Kidney (tissue), 14 donors: ENCODE data around the gene CLRN3. TPM values are rescaled to one million over a fixed set of nuclear protein-coding genes. Genes with fewer than 3 reads are reported as not detected.

ENCODE experiments used
- DNase-seq, 5 donors: peaks; one replicate each; pipeline ENCODE4 v3.0.0-alpha.2; 2013 to 2020
- FAIRE-seq: peaks from 2 replicates; lab custom pipeline; 2012; peaks lifted over from hg19 to GRCh38; lab: Jason Lieb, UNC
- H3K27ac ChIP-seq, 2 donors: one replicate each; pipeline ENCODE4 v1.7.0; 2013; ENCODE audit warnings: low read depth in 2 of 2, low read length in 2 of 2, inconsistent platforms in 1 of 2
- H3K27me3 ChIP-seq: one replicate; pipeline ENCODE4 v1.7.1; 2013; ENCODE audit warnings: low read length, inconsistent platforms; ENCODE audit not compliant: control insufficient read depth, insufficient read depth
- H3K36me3 ChIP-seq, 3 donors: one replicate each; pipeline versions ENCODE4 v1.7.0 to v1.7.1; 2013; ENCODE audit warnings: low read length in 3 of 3, control low read depth in 1 of 3, inconsistent platforms in 1 of 3; ENCODE audit not compliant: insufficient read depth in 3 of 3, control insufficient read depth in 2 of 3
- H3K4me1 ChIP-seq, 3 donors: one replicate each; pipeline versions ENCODE4 v1.7.0 to v1.7.1; 2013; ENCODE audit warnings: low read length in 3 of 3, inconsistent platforms in 1 of 3, low read depth in 1 of 3; ENCODE audit not compliant: control insufficient read depth in 2 of 3, insufficient read depth in 2 of 3
- H3K4me3 ChIP-seq, 3 donors: one replicate each; pipeline versions ENCODE4 v1.7.0 to v1.8.1; 2013; ENCODE audit warnings: low read length in 3 of 3, control low read depth in 1 of 3, inconsistent platforms in 1 of 3
- H3K9ac ChIP-seq, 3 donors: one replicate each; pipeline versions ENCODE4 v1.7.0 to v1.7.1; 2013; ENCODE audit warnings: low read length in 3 of 3, control low read depth in 1 of 3, inconsistent platforms in 1 of 3
- H3K9me3 ChIP-seq, 3 donors: one replicate each; pipeline versions ENCODE4 v1.7.0 to v1.7.1; 2013; ENCODE audit warnings: low read length in 3 of 3, control low read depth in 1 of 3, inconsistent platforms in 1 of 3; ENCODE audit not compliant: control insufficient read depth in 2 of 3, insufficient read depth in 1 of 3
- CTCF ChIP-seq: IDR thresholded peaks from 3 replicates; pipeline ENCODE4 v1.5.1; 2012; ENCODE audit warnings: mild to moderate bottlenecking, moderate library complexity, borderline replicate concordance; ENCODE audit not compliant: insufficient read depth; ENCODE audit errors: extremely low read depth
- intact Hi-C: fragments of 100-400 bp; cut with DNase I; formaldehyde crosslinking; loops from one replicate; pipeline ENCODE4 v1.11.1; 2022
- polyA plus RNA-seq: library from polyadenylated mRNA; stranded (reverse); fragments of 350-450 nt; fragmentation: Illumina TruSeq; extraction: RNeasy Lipid Tissue Mini Kit (QIAGEN cat#74804); gene quantifications from one replicate; pipeline ENCODE4 v1.2.3, GENCODE V29; 2014; ENCODE audit warnings: low read depth, low replicate concordance; ENCODE audit not compliant: insufficient read depth
- total RNA-seq: library from RNA; stranded (reverse); fragmentation: NEBNext Ultra II Directional; extraction: Animal tissue kit (Norgen Biotek cat#: 25700); gene quantifications from one replicate; pipeline ENCODE4 v1.2.1, GENCODE V29; 2021
- donor health status: control.
- donor health status: control.
- donor health status: control.
- donor health status: control.
- donor health status: control.
- donor health status: DM: yes; HTN: yes; CAD: no.
- donor health status: Normal renal cell carcinoma (clear cell type).

CLRN3 gene
- total and polyA plus RNA-seq, 2 donors from 2014 or later, result 9.4 to 42.1 TPM

GRCh38 chr10:127877116-127877515 lies 15.6 kb downstream of the CLRN3 start:
- H3K9ac ChIP-seq, result no peak overlapping the region
- no peak for FAIRE-seq
- intact Hi-C loops, result no loop called here
- H3K27me3 ChIP-seq, result no peaks in the 10 kb centered on the region
- H3K27ac ChIP-seq, result no peak overlapping the region
- DNase-seq, result no peak
- H3K9me3 ChIP-seq, result no peaks in the 10 kb centered on the region
- no peak for TF ChIP-seq CTCF
- peaks cover 0 to 11% (median 5%) of the 10 kb centered on the region in 3 donors for H3K4me1 ChIP-seq
- H3K4me3 ChIP-seq, result no peak overlapping the region
- H3K36me3 ChIP-seq, result peaks cover 0 to 3% (median 0%) of the 10 kb centered on the region in 3 donors

- no peak for DNase-seq
- intact Hi-C loops, result no loop called here
- Histone ChIP-seq H3K36me3 (no peaks in the 10 kb centered on the region), H3K9ac (no peak overlapping the region), H3K4me1 (peaks cover 0 to 6% (median 3%) of the 10 kb centered on the region in 3 donors), H3K27me3 (no peaks in the 10 kb centered on the region), H3K9me3 (no peaks in the 10 kb centered on the region), H3K4me3 (no peak overlapping the region), H3K27ac (no peak overlapping the region)
- no peak for FAIRE-seq
- no peak for TF ChIP-seq CTCF
Measured at GRCh38 chr10:127875916-127876315, 16.8 kb downstream of the CLRN3 start.

GRCh38 chr10:127875449-127875765 lies 17.3 kb downstream of the CLRN3 start:
- FAIRE-seq (no peak), DNase-seq (no peak)
- no peak for TF ChIP-seq CTCF
- intact Hi-C loops, result no loop called here
- H3K4me1 ChIP-seq, result peaks cover 0 to 6% (median 3%) of the 10 kb centered on the region in 3 donors
- no peak overlapping the region for H3K4me3 ChIP-seq
- H3K27me3 ChIP-seq, result no peaks in the 10 kb centered on the region
- H3K27ac ChIP-seq, result no peak overlapping the region
- H3K9me3 ChIP-seq, result no peaks in the 10 kb centered on the region
- H3K36me3 ChIP-seq, result no peaks in the 10 kb centered on the region
- H3K9ac ChIP-seq, result no peak overlapping the region

GRCh38 chr10:127874671-127875448 lies 17.9 kb downstream of the CLRN3 start:
- no peaks in the 10 kb centered on the region for H3K36me3 ChIP-seq
- no peaks in the 10 kb centered on the region for H3K9me3 ChIP-seq
- H3K27me3 ChIP-seq, result no peaks in the 10 kb centered on the region
- peaks cover 0 to 6% (median 3%) of the 10 kb centered on the region in 3 donors for H3K4me1 ChIP-seq
- no peak overlapping the region for H3K4me3 ChIP-seq
- H3K9ac ChIP-seq, result no peak overlapping the region
- H3K27ac ChIP-seq, result no peak overlapping the region
- DNase-seq, result no peak
- TF ChIP-seq CTCF, result no peak
- FAIRE-seq, result no peak
- intact Hi-C loops, result no loop called here
